DMS 273 treated with DMSO at 0.1 percent for 48 hours (cell line): ENCODE results near the gene NR2C1.
A peak's percentile ranks its signal among the peaks of the same experiment; 100 is the strongest.
"Not testable (repeated sequence)": the region's sequence is repeated elsewhere in the genome, so short reads cannot be mapped to it uniquely, and the experiment has no call there.

Source experiments
- DNase-seq: peaks from one replicate; lab custom pipeline; 2025; lab: John Stamatoyannopoulos, UW

Gene NR2C1

GRCh38 chr12:95072900-95073697 is at the start of gene NR2C1:
NR2C1 (minus strand) TSS chr12:95073618; CDS start chr12:95067384, 6,234 bp downstream.
- DNase-seq, result peak; percentile 74

GRCh38 chr12:95118788-95119179 is 45.4 kb upstream of the NR2C1 start:
- DNase-seq, result no peak

DNA sequence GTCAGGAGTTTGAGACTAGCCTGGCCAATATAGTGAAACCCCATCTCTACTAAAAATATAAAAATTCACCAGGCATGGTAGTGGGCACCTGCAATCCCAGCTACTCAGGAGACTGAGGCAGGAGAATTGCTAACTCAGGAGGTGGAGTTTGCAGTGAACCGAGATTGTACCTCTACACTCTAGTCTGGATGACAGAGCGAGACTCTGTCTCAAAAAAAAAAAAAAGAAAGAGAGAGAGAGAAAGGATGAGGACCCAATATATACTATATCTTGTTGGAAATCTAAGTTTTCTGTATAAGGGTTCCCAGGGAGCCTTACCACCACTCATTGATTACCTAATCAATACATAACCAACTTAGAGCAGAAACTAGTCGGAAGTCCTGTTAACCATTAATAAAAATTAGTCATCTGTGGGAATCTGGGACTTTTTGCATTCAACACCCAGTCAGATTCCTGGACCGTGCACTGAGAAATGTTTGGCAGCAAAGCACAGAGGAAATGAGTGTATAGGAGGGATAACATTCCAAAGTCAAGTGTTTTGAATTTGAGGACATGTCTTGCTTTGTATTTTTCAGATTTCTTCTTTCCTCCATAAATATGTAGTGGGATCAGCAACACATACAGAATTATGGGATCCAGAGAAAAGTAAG is 44.8 kb upstream of the NR2C1 start:
- DNase-seq, result no peak

- DNase-seq, result peak; percentile 4
Measured at GRCh38 chr12:95117178-95117599, 43.8 kb upstream of the NR2C1 start.

GRCh38 chr12:95116773-95117172 is 43.4 kb upstream of the NR2C1 start:
- no peak for DNase-seq

GRCh38 chr12:95116341-95116740 is 42.9 kb upstream of the NR2C1 start:
- no peak for DNase-seq

DNA sequence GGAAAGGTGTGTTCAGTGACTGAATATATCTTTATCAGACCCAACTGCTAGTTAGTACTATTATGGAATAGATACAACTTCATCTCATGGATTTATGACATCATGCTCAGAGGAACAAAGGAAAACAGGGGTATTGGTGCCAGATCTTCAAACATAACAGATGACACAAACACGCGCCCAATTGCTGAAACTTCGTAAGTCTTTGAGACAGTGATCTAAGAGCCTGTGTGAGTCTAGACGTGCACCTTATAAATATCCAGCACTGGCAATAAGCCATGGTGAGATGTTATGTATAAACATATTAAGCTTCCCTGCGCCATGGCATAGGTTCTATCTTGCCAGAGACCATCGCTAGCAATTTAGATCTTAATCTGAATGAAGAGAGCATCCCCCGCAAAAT is 42.2 kb upstream of the NR2C1 start:
- no peak for DNase-seq

GRCh38 chr12:95114766-95115405 is 41.5 kb upstream of the NR2C1 start:
- no peak for DNase-seq

DNA sequence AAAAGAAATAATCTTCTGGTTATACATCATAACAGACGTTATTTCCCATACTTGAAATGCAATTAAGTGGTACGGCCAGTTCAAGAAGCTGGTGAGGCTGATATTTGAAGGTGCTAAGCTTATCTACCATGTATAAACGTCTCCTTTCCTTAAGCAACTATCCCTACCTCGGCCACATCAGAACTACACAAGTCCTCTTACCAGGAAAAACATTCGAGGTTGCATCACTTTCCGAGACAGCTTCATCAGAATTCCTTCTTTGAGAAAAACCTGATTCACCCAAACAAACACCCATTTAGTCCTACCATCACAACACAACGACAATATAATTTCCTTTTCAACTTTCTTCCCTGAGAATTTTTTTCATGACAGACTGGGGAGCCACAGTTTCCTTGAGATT is 33.9 kb upstream of the NR2C1 start:
- DNase-seq, result no peak

GRCh38 chr12:95105540-95105939 is 32.1 kb upstream of the NR2C1 start:
- DNase-seq, result no peak

DNA sequence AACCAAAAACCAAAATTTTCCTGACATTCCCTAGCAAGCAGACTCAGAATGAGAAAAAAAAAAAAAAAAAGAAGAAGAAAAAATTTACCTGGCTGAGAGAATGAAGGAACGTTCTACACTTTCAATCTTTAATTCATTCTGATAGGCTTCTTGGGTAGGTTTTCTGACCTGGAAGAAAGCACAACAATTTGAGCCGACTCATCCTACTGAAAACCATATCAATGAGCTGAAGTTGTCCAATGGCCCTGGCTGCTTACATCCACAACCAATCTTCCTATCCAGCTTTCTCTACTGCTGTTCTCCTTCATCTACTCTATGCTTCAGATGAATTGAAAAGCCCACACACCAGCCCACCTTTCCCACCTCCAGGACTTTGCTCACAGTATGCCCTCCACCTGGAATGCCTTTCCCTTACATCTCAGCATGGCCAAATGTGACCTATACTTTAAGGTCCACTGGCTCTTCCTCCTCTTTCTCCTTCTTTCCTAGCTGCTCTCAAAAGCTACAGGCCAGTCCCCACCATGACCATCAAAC is 31.6 kb upstream of the NR2C1 start:
- DNase-seq, result no peak

DNA sequence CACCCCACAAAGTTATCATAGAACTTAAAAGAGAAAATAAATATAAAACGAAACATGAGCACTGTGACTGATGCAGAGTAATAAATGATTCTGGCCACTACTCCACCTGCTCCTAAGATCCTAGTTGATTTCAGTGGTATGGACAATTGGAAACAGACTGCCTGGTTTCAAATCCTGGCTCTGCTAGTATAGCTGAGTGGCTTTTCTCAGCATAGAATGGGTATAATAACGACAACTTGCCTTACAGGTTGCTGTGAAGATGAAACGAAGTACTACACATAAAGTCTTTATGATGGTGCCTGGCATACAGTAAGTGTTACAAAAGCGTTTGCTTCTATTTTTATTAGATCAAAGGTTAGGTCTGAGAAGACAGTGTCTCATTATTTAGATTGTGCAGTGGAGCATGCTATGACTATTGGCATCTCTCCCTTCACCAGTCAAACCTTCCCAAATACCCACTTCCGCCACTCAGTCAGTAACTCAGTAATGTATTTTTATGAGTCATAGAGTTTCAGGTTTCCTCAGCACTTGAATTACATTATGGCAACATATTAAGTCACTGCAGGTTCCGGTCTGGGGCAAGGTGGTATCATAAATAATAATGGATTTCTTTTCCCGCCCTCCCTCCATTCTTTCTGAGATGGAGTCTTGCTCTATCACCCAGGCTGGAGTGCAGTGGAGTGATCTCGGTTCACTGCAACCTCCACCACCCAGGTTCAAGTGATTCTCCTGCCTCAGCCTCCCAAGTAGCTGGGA is 29.7 kb upstream of the NR2C1 start:
- DNase-seq, result peak; percentile 28

- not testable (repeated sequence) for DNase-seq
Measured at GRCh38 chr12:95101957-95102356, 28.5 kb upstream of the NR2C1 start.

DNA sequence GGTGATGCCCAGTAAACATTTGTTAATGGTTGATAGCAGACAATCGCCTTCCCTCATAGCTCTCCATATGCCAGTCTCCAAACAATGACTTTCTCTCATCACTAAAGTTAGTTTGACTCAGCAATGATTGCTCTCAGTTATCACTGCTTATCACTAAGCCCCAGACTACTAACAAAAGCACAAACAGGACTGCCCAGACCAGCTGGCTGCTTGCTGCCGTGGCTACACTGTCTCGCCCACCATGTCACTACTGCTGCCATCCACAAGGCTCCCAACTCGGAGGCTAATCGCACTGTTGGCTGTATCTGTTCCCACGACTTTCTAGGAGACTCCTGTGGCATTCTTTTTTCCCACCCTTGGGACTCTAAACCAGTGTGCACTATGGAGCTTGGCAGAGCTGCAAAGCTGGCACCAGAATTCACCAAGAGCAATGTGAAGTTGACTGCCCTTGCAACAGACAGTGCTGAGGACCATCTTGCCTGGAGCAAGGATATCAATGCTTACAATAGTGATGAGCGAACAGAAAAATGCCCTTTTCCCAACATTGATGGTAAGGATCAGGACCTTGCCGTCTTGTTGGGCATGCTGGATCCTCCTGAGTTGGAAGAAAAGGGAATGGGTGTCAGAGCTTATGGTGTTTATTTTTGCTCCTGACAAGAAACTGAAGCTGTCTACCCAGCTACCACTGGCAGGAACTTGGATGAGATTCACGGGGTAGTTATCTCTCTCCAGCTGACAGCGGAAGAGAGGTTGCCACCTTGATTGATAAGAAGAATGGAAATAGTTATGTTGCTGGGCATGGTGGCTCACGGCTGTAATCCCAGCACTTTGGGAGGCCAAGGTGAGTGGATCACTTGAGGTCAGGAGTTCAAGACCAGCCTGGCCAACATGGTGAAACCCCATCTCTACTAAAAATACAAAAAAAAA is 27.1 kb upstream of the NR2C1 start:
- no peak for DNase-seq

DNA sequence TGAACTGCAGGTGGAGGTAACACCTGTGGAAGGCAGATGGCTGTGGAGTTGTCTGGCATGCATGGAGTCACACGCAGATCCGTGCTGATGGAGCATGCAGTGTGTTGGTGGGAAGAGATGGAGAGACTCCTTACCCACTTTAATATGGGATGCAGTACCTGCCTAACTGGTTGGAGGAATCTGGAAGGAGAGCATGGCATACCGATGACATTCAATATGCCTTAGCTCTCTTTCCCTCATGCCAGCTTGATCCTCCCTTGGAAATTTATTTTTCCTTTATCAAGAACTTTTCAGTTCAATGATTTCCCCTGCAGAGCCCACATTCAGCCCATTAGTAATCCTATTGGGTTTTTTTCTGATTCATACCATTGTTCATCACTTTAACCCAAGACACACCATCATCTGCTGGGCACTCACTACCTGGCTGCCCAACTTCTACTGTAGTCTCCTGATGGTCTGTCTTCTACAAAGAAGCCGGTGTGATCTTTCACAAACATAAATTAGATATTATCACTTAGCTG is 25.9 kb upstream of the NR2C1 start:
- DNase-seq, result no peak

GRCh38 chr12:95096852-95097251 is 23.4 kb upstream of the NR2C1 start:
- peak; percentile 70 for DNase-seq

- no peak for DNase-seq
Measured at GRCh38 chr12:95096378-95096777, 23.0 kb upstream of the NR2C1 start.

DNA sequence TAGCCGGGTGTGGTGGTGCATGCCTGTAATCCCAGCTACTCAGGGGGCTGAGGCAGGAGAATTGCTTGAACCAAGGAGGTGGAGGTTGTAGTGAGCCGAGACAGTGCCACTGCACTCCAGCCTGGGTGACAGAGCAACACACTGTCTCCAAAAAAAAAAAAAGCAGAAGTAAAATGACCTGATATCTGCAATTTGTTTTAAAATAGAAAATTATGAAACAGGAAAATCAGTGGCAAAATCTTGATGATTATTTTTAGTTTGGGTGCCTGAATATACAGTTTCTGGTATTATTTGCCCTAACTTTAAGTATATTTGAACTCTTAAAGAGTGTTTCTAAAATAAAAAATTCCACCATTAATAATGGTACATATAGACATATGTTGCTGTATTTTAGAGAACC is 22.4 kb upstream of the NR2C1 start:
- DNase-seq, result not testable (repeated sequence)

DNA sequence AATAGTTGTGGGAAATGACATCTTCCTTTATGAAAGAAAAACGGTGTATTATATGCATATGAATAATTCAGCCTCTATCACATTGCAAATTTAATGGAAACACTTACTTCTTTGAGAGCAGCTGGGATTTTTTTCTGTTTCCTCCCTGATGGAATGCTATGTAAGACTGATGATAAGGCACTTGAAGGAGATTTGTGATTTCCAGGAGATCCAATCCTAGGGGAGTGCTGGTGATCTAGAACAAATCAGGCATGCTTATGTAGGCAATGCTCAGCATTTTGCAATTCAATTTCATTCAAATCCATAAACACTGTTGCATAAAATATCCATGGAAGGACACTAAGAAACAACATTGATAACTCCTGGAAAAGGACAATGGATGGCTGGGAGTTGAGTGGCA is 16.0 kb upstream of the NR2C1 start:
- DNase-seq, result no peak

- DNase-seq, result no peak
Measured at GRCh38 chr12:95088379-95088778, 15.0 kb upstream of the NR2C1 start.

GRCh38 chr12:95085612-95086011 is 12.2 kb upstream of the NR2C1 start:
- no peak for DNase-seq
